Cardiac fibroblast (primary cell): ENCODE measurements around the gene OR56B1.

Experiments used
- DNase-seq, 2 donors: peaks; one replicate each; pipeline versions ENCODE4 v3.0.0 to v3.0.0-alpha.2; 2010; ENCODE audit warnings: low read depth in 2 of 2
- H3K4me3 ChIP-seq, 2 donors: replicated peaks in 1 of 2; 1 replicate in 1 of 2; 2 replicates in 1 of 2; pipeline ENCODE4 v1.5.1; 2011; ENCODE audit warnings: low read depth in 2 of 2, low read length in 2 of 2, mild to moderate bottlenecking in 2 of 2, moderate library complexity in 1 of 2
- TF ChIP-seq, protein P1 (sequence below): IDR thresholded peaks from one replicate; pipeline ENCODE4 v1.5.1; 2011; ENCODE audit warnings: low read depth, mild to moderate bottlenecking, low read length, inconsistent platforms

The OR56B1 gene

GRCh38 chr11:5753943-5754342 lies 17.7 kb downstream of the OR56B1 start, which contains the start of gene OR52N4:
TSS of gene OR52N4 (plus strand) at chr11:5754243. CDS start at chr11:5754741, 498 bp downstream.
- H3K4me3 ChIP-seq = no peak within 1 kb of the TSS
- TF ChIP-seq, protein P1, sequence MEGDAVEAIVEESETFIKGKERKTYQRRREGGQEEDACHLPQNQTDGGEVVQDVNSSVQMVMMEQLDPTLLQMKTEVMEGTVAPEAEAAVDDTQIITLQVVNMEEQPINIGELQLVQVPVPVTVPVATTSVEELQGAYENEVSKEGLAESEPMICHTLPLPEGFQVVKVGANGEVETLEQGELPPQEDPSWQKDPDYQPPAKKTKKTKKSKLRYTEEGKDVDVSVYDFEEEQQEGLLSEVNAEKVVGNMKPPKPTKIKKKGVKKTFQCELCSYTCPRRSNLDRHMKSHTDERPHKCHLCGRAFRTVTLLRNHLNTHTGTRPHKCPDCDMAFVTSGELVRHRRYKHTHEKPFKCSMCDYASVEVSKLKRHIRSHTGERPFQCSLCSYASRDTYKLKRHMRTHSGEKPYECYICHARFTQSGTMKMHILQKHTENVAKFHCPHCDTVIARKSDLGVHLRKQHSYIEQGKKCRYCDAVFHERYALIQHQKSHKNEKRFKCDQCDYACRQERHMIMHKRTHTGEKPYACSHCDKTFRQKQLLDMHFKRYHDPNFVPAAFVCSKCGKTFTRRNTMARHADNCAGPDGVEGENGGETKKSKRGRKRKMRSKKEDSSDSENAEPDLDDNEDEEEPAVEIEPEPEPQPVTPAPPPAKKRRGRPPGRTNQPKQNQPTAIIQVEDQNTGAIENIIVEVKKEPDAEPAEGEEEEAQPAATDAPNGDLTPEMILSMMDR = no peak
- DNase-seq = no peak

DNA sequence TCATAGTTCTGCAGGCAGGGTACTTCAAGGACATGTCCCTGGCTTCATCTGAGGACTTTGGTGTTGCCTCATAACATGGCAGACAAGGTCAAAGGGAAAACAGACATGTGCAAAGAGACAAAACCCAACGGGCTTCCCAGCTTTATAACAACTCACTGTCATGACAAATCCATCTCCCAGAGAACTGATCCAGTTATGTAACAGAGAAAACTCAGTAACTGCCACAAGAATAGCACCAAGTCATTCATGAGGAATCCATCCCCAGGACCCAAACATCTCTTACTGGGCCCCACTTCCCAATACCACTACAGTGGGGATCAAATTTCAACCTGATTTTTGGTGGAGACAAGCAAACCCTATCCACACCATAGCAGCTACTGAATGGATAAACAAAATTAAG lies 30.8 kb downstream of the OR56B1 start:
- no peak for DNase-seq
- H3K4me3 ChIP-seq = no peak overlapping the region
- TF ChIP-seq, protein P1 = no peak

GRCh38 chr11:5783255-5783654 lies 47.0 kb downstream of the OR56B1 start, which contains the start of gene OR52N5:
TSS of gene OR52N5 (minus strand) at chr11:5783355. CDS start at chr11:5778634, 4,721 bp downstream.
- H3K4me3 ChIP-seq = no peak within 1 kb of the TSS
- DNase-seq = no peak
- TF ChIP-seq, protein P1 = no peak
